K562 (cell line): ENCODE data around the gene PRPF18. TPM values are rescaled to one million over a fixed set of nuclear protein-coding genes. Genes with fewer than 3 reads are reported as not detected.
A peak's percentile ranks its signal among the peaks of the same experiment; 100 is the strongest.

ENCODE experiments used
- ATAC-seq: fragments of 200-7000 bp; cut with Tn5 transposase; 3 replicates; pipeline ENCODE4 v1.9.1; 2020; ENCODE audit warnings: moderate library complexity
- BruUV-seq: library from RNA; stranded (reverse); fragments of 400-500 nt; replicated peaks from 2 replicates; lab custom pipeline; 2021; lab: Mats Ljungman, UMichigan
- CTCF ChIA-PET: fragments of 300-600 bp; formaldehyde crosslinking; extraction: SDS; loops from one replicate; lab custom pipeline; 2021; ENCODE audit warnings: low intra/inter-chr PET ratio; lab: Yijun Ruan, JAX
- POLR2A ChIA-PET: fragments of 300-600, 350-650 bp; sonication (Branson Sonifier 250); formaldehyde crosslinking; extraction: SDS; loops from one replicate; lab custom pipeline; 2021; ENCODE audit warnings: antibody characterized with exemption, inconsistent platforms; lab: Yijun Ruan, JAX
- DNase-seq, 4 experiments: peaks; one replicate each; pipeline versions ENCODE4 v3.0.0 to v3.0.0-alpha.2; 2011 to 2018; ENCODE audit warnings: low spot score in 3 of 4, mixed read lengths in 3 of 4; ENCODE audit errors: extremely low read depth in 1 of 4
- FAIRE-seq: peaks from 2 replicates; lab custom pipeline; 2011; peaks lifted over from hg19 to GRCh38; lab: Jason Lieb, UNC
- H2AFZ ChIP-seq: 2 replicates; pipeline ENCODE4 v1.6.0; 2011; ENCODE audit warnings: low read depth, low read length, control low read depth, inconsistent platforms
- H3K27ac ChIP-seq: fragments of 200-600 bp; 3 replicates; pipeline ENCODE4 v1.8.0; 2011; ENCODE audit warnings: low read depth, mild to moderate bottlenecking, control low read depth, inconsistent platforms, low read length, moderate library complexity, mixed read lengths; ENCODE audit errors: extremely low read depth
- H3K27me3 ChIP-seq, 2 experiments: fragments of 300-600 bp in 1 of 2; 2 replicates in 1 of 2; 3 replicates in 1 of 2; pipeline versions ENCODE4 v1.6.0 to v1.8.0; 2011; ENCODE audit warnings: inconsistent platforms in 2 of 2, low read length in 2 of 2, mild to moderate bottlenecking in 1 of 2, mixed read lengths in 1 of 2, moderate library complexity in 1 of 2; ENCODE audit not compliant: control insufficient read depth in 2 of 2, insufficient read depth in 2 of 2
- H3K36me3 ChIP-seq: fragments of 300-600 bp; 3 replicates; pipeline ENCODE4 v1.8.0; 2011; ENCODE audit warnings: mild to moderate bottlenecking, low read length, inconsistent platforms; ENCODE audit not compliant: control insufficient read depth, insufficient read depth
- H3K4me1 ChIP-seq, 2 experiments: fragments of 200-600 bp in 1 of 2; replicated peaks in 1 of 2; 2 replicates in 1 of 2; 3 replicates in 1 of 2; pipeline versions ENCODE4 v1.5.1 to v1.8.0; 2011; ENCODE audit warnings: inconsistent platforms in 2 of 2, low read length in 2 of 2, mild to moderate bottlenecking in 1 of 2, mixed read lengths in 1 of 2, moderate library complexity in 1 of 2; ENCODE audit not compliant: control insufficient read depth in 2 of 2, insufficient read depth in 2 of 2
- H3K4me2 ChIP-seq: 2 replicates; pipeline ENCODE4 v1.6.1; 2011; ENCODE audit warnings: low read length, control low read depth, inconsistent platforms, mixed read lengths; ENCODE audit not compliant: insufficient read depth
- H3K4me3 ChIP-seq: fragments of 200-600 bp; sonication (generic), shearing (Covaris generic); 2 replicates; pipeline ENCODE4 v1.5.1; 2016; ENCODE audit warnings: control low read depth, inconsistent platforms
- H3K79me2 ChIP-seq: fragments of 200-600 bp; 3 replicates; pipeline ENCODE4 v1.8.0; 2011; ENCODE audit warnings: low read length, inconsistent platforms; ENCODE audit not compliant: control insufficient read depth, insufficient read depth
- H3K9ac ChIP-seq, 2 experiments: 2 replicates each; pipeline versions ENCODE4 v1.6.0 to v1.6.1; 2011; ENCODE audit warnings: low read depth in 2 of 2, low read length in 2 of 2, control low read depth in 1 of 2, inconsistent platforms in 1 of 2, mild to moderate bottlenecking in 1 of 2, mixed read lengths in 1 of 2; ENCODE audit not compliant: insufficient read depth in 1 of 2
- H3K9me1 ChIP-seq: one replicate; pipeline ENCODE4 v1.6.0; 2011; ENCODE audit warnings: inconsistent platforms, mild to moderate bottlenecking, low read length, moderate library complexity; ENCODE audit not compliant: control insufficient read depth, insufficient read depth
- H3K9me3 ChIP-seq: replicated peaks from 2 replicates; pipeline ENCODE4 v1.5.1; 2011; ENCODE audit warnings: low read depth, low read length, inconsistent platforms; ENCODE audit not compliant: control insufficient read depth, insufficient read depth
- H4K20me1 ChIP-seq: replicated peaks from 2 replicates; pipeline ENCODE4 v1.6.1; 2011; ENCODE audit warnings: low read length, inconsistent platforms, mixed read lengths; ENCODE audit not compliant: control insufficient read depth, insufficient read depth
- C11orf30 ChIP-seq: fragments of 450-650 bp; IDR thresholded peaks from 2 replicates; pipeline ENCODE4 v1.6.1; 2016; ENCODE audit warnings: low read depth, mild to moderate bottlenecking
- CBX8 ChIP-seq: fragments of 200-600 bp; sonication (generic); IDR thresholded peaks from 2 replicates; pipeline ENCODE4 v1.6.1; 2012; ENCODE audit warnings: borderline replicate concordance, mixed run types, low read depth, mild to moderate bottlenecking, moderate library complexity, mixed read lengths, low read length, control low read depth, inconsistent platforms; ENCODE audit not compliant: poor library complexity, severe bottlenecking; ENCODE audit errors: extremely low read depth
- CREM ChIP-seq: IDR thresholded peaks from 2 replicates; pipeline ENCODE4 v1.6.1; 2014; ENCODE audit warnings: antibody characterized with exemption, low read depth
- EWSR1 ChIP-seq: fragments of 450-650 bp; IDR thresholded peaks from 2 replicates; pipeline ENCODE4 v1.6.1; 2018; ENCODE audit warnings: borderline replicate concordance, mild to moderate bottlenecking, low read depth, moderate library complexity; ENCODE audit not compliant: partially characterized antibody
- HDAC2 ChIP-seq: fragments of 450-650 bp; IDR thresholded peaks from 2 replicates; pipeline ENCODE4 v1.6.1; 2016; ENCODE audit warnings: mild to moderate bottlenecking
- KDM5B ChIP-seq: fragments of 200-600 bp; sonication (generic); IDR thresholded peaks from 2 replicates; pipeline ENCODE4 v1.6.1; 2012; ENCODE audit warnings: low read depth, mild to moderate bottlenecking, moderate library complexity, low read length, control low read depth, inconsistent platforms; ENCODE audit not compliant: insufficient replicate concordance
- KLF10 ChIP-seq: fragments of 250-450 bp; sonication (Bioruptor Pico); IDR thresholded peaks from 2 replicates; pipeline ENCODE4 v1.6.1; 2021; ENCODE audit warnings: matching md5 sums
- MAFG ChIP-seq: fragments of 450-650 bp; conservative IDR thresholded peaks from 2 replicates; pipeline ENCODE4 v1.6.1; 2016; ENCODE audit warnings: missing genetic modification characterization, missing compliant biosample characterization
- MXI1 ChIP-seq: IDR thresholded peaks from 2 replicates; pipeline ENCODE4 v1.6.1; 2011; ENCODE audit warnings: low read depth, mild to moderate bottlenecking, improper control_type of control experiment, low read length
- PHB2 ChIP-seq: fragments of 450-650 bp; IDR thresholded peaks from 2 replicates; pipeline ENCODE4 v1.6.1; 2017; ENCODE audit warnings: low read depth
- RBM17 ChIP-seq: fragments of 200-400 bp; formaldehyde crosslinking; IDR thresholded peaks from 2 replicates; pipeline ENCODE4 v1.6.1; 2017; ENCODE audit warnings: low read depth, mild to moderate bottlenecking, low read length, borderline replicate concordance
- RCOR1 ChIP-seq, 2 experiments: IDR thresholded peaks; 2 replicates each; pipeline ENCODE4 v1.6.1; 2012; ENCODE audit warnings: low read depth in 2 of 2, low read length in 2 of 2, borderline replicate concordance in 1 of 2, improper control_type of control experiment in 1 of 2
- TCF7L2 ChIP-seq: fragments of 150-350 bp; IDR thresholded peaks from 2 replicates; pipeline ENCODE4 v1.6.1; 2016; ENCODE audit warnings: low read depth, mild to moderate bottlenecking, low read length, moderate library complexity
- ZKSCAN3 ChIP-seq: fragments of 250-450 bp; sonication (Bioruptor Pico); IDR thresholded peaks from 2 replicates; pipeline ENCODE4 v1.4.0; 2020
- ZNF583 ChIP-seq: fragments of 250-450 bp; sonication (Bioruptor Pico); IDR thresholded peaks from 2 replicates; pipeline ENCODE4 v1.4.0; 2020
- ZNF717 ChIP-seq: fragments of 250-450 bp; sonication (Bioruptor Pico); IDR thresholded peaks from 2 replicates; pipeline ENCODE4 v1.5.0; 2021
- WGBS: fragments of 100-300 bp; shearing (Covaris generic); methylation state at CpG from one replicate; pipeline ENCODE4 v1.1.6; 2016; ENCODE audit warnings: low coverage, mixed read lengths; ENCODE audit not compliant: insufficient coverage; ENCODE audit errors: missing lambda C conversion rate; 5-methylcytosine and 5-hydroxymethylcytosine counted together
- in situ Hi-C: fragments of 300-500 bp; cut with MboI; formaldehyde crosslinking; loops from 4 replicates; pipeline ENCODE4 v1.15.0; 2018; ENCODE audit warnings: inconsistent platforms, mixed read lengths
- intact Hi-C: fragments of 100-400 bp; cut with micrococcal nuclease; formaldehyde crosslinking; loops from 2 replicates; pipeline ENCODE4 v1.14.2; 2022
- polyA plus RNA-seq, 8 experiments: library from polyadenylated mRNA; depleted of rRNA in 4 of 8; stranded (reverse) in 5 of 8; unstranded in 3 of 8; fragments of >200 nt; fragmentation: Nextera tagmentation in 2 of 8; fragmentation: Illumina TruSeq in 1 of 8; extraction: Ambion mirVana in 2 of 8; extraction: Trizol in 1 of 8; gene quantifications; 2 replicates each; pipeline versions ENCODE4 v1.2.1 to v1.2.3, GENCODE V29; 2011 to 2014; ENCODE audit warnings: inconsistent platforms in 1 of 8, missing spikeins in 1 of 8
- total RNA-seq, 7 experiments: library from RNA; depleted of rRNA in 6 of 7; stranded (reverse); fragments of >200 nt in 6 of 7; fragmentation: Illumina TruSeq in 2 of 7; extraction: Trizol in 2 of 7; gene quantifications; 2 replicates each; pipeline versions ENCODE4 v1.2.1 to v1.2.3, GENCODE V29; 2011 to 2021; ENCODE audit warnings: low replicate concordance in 1 of 7
- TF ChIP-seq, protein P1 (sequence below): fragments of 450-650 bp; formaldehyde crosslinking; IDR thresholded peaks from 2 replicates; pipeline ENCODE4 v1.4.0; 2022; ENCODE audit warnings: missing genetic modification characterization

PRPF18 gene
- total and polyA plus RNA-seq, 9 of the 15 experiments (the other 6 are each of a cell fraction or from before 2014, with no cell fraction given): 14.0 to 30.6 (median 23.1) TPM

DNA sequence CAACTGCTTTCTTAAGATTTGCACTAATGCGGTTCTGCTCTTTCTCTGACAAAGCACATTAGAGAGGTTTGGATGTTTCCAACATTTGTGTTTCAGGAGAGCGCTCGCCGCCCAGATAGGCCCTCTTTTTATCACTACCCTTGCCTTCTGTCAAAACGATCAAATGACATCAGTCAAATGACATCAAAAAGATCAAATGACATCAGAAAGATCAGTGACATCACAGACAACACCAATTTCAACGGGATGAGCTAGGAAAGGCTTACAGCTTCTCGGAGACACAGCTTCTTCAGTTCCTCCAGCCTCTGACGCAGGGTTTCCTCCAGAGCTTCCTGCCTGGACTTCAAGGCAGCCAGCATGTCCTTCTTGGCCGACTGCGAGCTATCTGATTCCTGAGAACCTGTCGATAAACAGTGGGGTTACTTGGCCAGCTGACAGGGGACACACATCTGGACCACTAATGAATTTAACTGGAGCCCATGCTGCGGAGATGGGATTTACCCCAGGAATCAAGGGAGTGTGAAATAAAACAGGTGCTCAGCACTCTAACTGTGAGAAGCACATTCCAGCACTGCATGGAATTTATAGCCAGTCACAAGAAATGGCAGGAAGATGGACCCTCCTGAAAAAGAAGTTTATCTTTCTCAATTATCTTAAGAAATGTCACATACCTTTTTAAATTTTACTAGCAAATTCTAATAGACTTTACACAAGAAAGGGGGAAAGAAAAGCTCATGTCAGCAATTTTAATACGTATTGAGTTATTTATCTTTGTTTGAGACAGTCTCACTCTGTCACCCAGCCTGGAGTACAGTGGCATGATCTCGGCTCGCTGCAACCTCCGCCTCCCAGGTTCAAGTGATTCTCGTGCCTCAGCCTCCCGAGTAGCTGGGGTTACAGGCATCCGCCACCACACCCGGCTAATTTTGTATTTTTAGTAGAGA lies 88.2 kb downstream of the PRPF18 start (continued):
- TF ChIP-seq MAFG (tag) (peak; percentile 52), CREM (peak; percentile 22; the same call in 1 of the 2 replicates), ZNF717 (CRISPR knock-in tag) (no peak)
- TF ChIP-seq, all 486 proteins: peak for 8

DNA sequence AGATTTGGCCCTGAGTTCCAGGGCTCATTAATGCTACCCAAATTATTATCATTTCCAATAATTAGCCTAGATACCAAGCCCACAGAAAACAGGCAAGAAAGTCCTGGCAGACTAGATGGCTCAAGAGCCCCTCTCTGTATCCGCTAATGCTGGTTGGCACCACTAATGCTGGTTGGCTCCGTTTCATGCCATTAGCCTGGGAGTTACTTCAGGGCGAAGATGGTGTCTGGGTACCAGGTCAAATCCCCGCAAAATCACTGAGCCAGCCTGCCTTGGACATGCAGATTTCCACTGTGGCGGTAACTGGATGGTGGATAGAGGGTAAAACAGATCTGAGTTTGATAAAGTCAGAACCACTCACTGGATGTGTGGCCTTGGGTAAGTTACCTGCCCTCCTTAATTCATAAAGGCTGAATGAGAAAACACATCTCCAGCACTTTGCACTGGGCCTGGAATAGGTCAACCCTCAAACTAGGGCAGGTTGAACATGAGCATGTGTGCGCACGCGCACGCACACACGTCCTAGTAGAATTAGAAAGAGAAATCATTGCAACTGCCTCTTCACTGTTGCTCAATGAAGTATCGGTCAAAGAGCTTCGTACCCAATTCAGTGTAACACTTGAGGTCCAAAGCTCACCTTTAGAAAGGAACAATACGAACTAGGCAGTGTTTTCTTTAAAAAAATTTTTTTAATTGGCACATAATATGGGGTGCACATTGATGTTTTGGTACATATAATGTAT lies 91.5 kb downstream of the PRPF18 start:
- DNase-seq: no peak
- no peak for FAIRE-seq
- CTCF ChIA-PET: no interaction called here
- no peaks in the 10 kb centered on the region for H3K79me2 ChIP-seq
- H2AFZ ChIP-seq: no peak overlapping the region
- no peak overlapping the region for H3K27ac ChIP-seq
- H3K9me1 ChIP-seq: no peaks in the 10 kb centered on the region
- H3K4me1 ChIP-seq: no peaks in the 10 kb centered on the region
- 56% methylated on average over 13 of the region's 13 CpGs for WGBS
- no peaks in the 10 kb centered on the region for H3K9me3 ChIP-seq
- no peak overlapping the region for H3K4me2 ChIP-seq
- BruUV-seq: no TSS peak
- no peak for ATAC-seq
- no peaks in the 10 kb centered on the region for H3K27me3 ChIP-seq
- H3K4me3 ChIP-seq: no peak overlapping the region
- in situ Hi-C loops: no loop called here
- POLR2A ChIA-PET: interaction anchor here (1.5 kb wide), 1 partner anchor 16 kb away, joined by 4 read pairs; no protein-coding TSS in a partner anchor
- no peak overlapping the region for H3K9ac ChIP-seq
- intact Hi-C loops: no loop called here
- no peaks in the 10 kb centered on the region for H3K36me3 ChIP-seq
- H4K20me1 ChIP-seq: 0 out of 2 replicates have a peak, but pooled peaks cover 6% of the 10 kb centered on the region
- no peak for TF ChIP-seq CBX8
- no peak for TF ChIP-seq ZNF583 (CRISPR knock-in tag)
- no peak for TF ChIP-seq RBM17
- no peak for TF ChIP-seq EWSR1
- TF ChIP-seq ZKSCAN3: no peak
- no peak for TF ChIP-seq HDAC2
- no peak for TF ChIP-seq C11orf30
- TF ChIP-seq, protein P1, sequence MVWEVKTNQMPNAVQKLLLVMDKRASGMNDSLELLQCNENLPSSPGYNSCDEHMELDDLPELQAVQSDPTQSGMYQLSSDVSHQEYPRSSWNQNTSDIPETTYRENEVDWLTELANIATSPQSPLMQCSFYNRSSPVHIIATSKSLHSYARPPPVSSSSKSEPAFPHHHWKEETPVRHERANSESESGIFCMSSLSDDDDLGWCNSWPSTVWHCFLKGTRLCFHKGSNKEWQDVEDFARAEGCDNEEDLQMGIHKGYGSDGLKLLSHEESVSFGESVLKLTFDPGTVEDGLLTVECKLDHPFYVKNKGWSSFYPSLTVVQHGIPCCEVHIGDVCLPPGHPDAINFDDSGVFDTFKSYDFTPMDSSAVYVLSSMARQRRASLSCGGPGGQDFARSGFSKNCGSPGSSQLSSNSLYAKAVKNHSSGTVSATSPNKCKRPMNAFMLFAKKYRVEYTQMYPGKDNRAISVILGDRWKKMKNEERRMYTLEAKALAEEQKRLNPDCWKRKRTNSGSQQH: no peak
- TF ChIP-seq MXI1: no peak
- no peak for TF ChIP-seq KDM5B
- TF ChIP-seq RCOR1 (IDR thresholded peaks at IDR 0.05; ENCODE audit: borderline replicate concordance in 1 of 2, low read depth in 2 of 2, low read length in 2 of 2): no peak
- TF ChIP-seq TCF7L2: no peak
- TF ChIP-seq PHB2: no peak
- no peak for TF ChIP-seq KLF10 (CRISPR knock-in tag)
